ENCODE results near the gene SLC4A2. TPM values are rescaled to one million over a fixed set of nuclear protein-coding genes. Genes with fewer than 3 reads are reported as not detected.
A peak's percentile ranks its signal among the peaks of the same experiment; 100 is the strongest.

SLC4A2 gene
- total and polyA plus RNA-seq, 2 of the 8 experiments (the other 6 are each of a cell fraction or from before 2014, with no cell fraction given) = 72.6 to 147 TPM

GRCh38 chr7:151076863-151077704 lies 17.7 kb downstream of the SLC4A2 start (continued):
- TF ChIP-seq HDAC2 (IDR thresholded peaks at IDR 0.05; ENCODE audit: borderline replicate concordance in 1 of 2, low read depth in 2 of 2, low read length in 2 of 2) (no peak), JUN (IDR thresholded peaks at IDR 0.05; ENCODE audit: low read depth, low read length) (no peak), ASH2L (IDR thresholded peaks at IDR 0.05; ENCODE audit: low read length) (no peak), CHD2 (IDR thresholded peaks at IDR 0.05; ENCODE audit: low read length) (no peak), GTF2F1 (IDR thresholded peaks at IDR 0.05; ENCODE audit: borderline replicate concordance, low read depth, low read length) (no peak), TCF12 (IDR thresholded peaks at IDR 0.05; ENCODE audit: low read depth, low read length) (no peak), GABPA (IDR thresholded peaks at IDR 0.05; ENCODE audit: borderline replicate concordance, insufficient read depth, low read length) (no peak), SIN3A (conservative IDR thresholded peaks at IDR 0.05 in 1 of 2, IDR thresholded peaks at IDR 0.05 in 1 of 2; ENCODE audit: low read depth in 1 of 2, low read length in 2 of 2) (peak in 1 of 2 experiments; percentile 57; a peak in 1 of 4 replicates), EGR1 (IDR thresholded peaks at IDR 0.05; ENCODE audit: borderline replicate concordance, low read depth, low read length) (no peak), E2F6 (IDR thresholded peaks at IDR 0.05) (no peak), BACH1 (IDR thresholded peaks at IDR 0.05; ENCODE audit: low read length) (no peak), POLR2AphosphoS5 (IDR thresholded peaks at IDR 0.05; ENCODE audit: low read depth, low read length) (peak; percentile 55; the same call in 1 of the 2 replicates), CTBP2 (IDR thresholded peaks at IDR 0.05; ENCODE audit: borderline replicate concordance, insufficient read depth, insufficient read length, low read length) (no peak), CBX5 (IDR thresholded peaks at IDR 0.05; ENCODE audit: low read depth, low read length) (no peak)
- TF ChIP-seq, protein P1, sequence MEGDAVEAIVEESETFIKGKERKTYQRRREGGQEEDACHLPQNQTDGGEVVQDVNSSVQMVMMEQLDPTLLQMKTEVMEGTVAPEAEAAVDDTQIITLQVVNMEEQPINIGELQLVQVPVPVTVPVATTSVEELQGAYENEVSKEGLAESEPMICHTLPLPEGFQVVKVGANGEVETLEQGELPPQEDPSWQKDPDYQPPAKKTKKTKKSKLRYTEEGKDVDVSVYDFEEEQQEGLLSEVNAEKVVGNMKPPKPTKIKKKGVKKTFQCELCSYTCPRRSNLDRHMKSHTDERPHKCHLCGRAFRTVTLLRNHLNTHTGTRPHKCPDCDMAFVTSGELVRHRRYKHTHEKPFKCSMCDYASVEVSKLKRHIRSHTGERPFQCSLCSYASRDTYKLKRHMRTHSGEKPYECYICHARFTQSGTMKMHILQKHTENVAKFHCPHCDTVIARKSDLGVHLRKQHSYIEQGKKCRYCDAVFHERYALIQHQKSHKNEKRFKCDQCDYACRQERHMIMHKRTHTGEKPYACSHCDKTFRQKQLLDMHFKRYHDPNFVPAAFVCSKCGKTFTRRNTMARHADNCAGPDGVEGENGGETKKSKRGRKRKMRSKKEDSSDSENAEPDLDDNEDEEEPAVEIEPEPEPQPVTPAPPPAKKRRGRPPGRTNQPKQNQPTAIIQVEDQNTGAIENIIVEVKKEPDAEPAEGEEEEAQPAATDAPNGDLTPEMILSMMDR (IDR thresholded peaks at IDR 0.05; ENCODE audit: control extremely low read depth in 1 of 3, insufficient read depth in 1 of 3, low read depth in 1 of 3, low read length in 3 of 3) = peak in 2 of 3 experiments; percentile 55 to 70; a peak in 3 of 4 replicates
- TF ChIP-seq, protein P2, sequence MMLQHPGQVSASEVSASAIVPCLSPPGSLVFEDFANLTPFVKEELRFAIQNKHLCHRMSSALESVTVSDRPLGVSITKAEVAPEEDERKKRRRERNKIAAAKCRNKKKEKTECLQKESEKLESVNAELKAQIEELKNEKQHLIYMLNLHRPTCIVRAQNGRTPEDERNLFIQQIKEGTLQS (IDR thresholded peaks at IDR 0.05; ENCODE audit: insufficient read depth, low read depth, low read length) = no peak

All from H1 (cell line).